Measurements from ENCODE around the gene RRM2. TPM values are rescaled to one million over a fixed set of nuclear protein-coding genes. Genes with fewer than 3 reads are reported as not detected.

Gene RRM2
- total and polyA plus RNA-seq, 2 donors (not counting 1 experiment from before 2014, with no cell fraction given) = 6.1 to 36.3 TPM

- peaks cover 2% of the 10 kb centered on the region for H4K20me1 ChIP-seq (ENCODE audit: control insufficient read depth, extremely low read depth, insufficient read depth, low read length)
- peaks cover 4% of the 10 kb centered on the region for H3K4me1 ChIP-seq (ENCODE audit: control insufficient read depth, extremely low read depth, insufficient read depth, low read length)
- no peak overlapping the region for H3K27ac ChIP-seq (ENCODE audit: insufficient read depth, low read length)
- no peaks in the 10 kb centered on the region for H3K27me3 ChIP-seq (ENCODE audit: control insufficient read depth, insufficient read depth, low read length)
- no peak overlapping the region for H3K4me2 ChIP-seq (ENCODE audit: extremely low read depth, insufficient read depth, low read length)
- H3K9me3 ChIP-seq (ENCODE audit: control insufficient read depth, insufficient read depth, low read depth, low read length) = no peaks in the 10 kb centered on the region
- H3K36me3 ChIP-seq (ENCODE audit: control insufficient read depth, insufficient read depth, low read length) = no peaks in the 10 kb centered on the region
- no peak overlapping the region for H3K4me3 ChIP-seq (replicated peaks in 1 of 4; ENCODE audit: control extremely low read depth in 1 of 4, insufficient read depth in 1 of 4, low read depth in 3 of 4, low read length in 4 of 4)
- DNase-seq (ENCODE audit: low read depth in 2 of 2) = no peak
- H3K9ac ChIP-seq (ENCODE audit: insufficient read depth, low read length) = no peak overlapping the region
- no peaks in the 10 kb centered on the region for H3K79me2 ChIP-seq (ENCODE audit: control insufficient read depth, insufficient read depth, low read length)
- no peak overlapping the region for H2AFZ ChIP-seq (ENCODE audit: low read length)
- TF ChIP-seq CTCF (conservative IDR thresholded peaks at IDR 0.05 in 1 of 2, IDR thresholded peaks at IDR 0.05 in 1 of 2; ENCODE audit: low read depth in 1 of 2, low read length in 2 of 2) = no peak
- TF ChIP-seq EZH2 (IDR thresholded peaks at IDR 0.05; ENCODE audit: low read length, missing control alignments) = no peak
Observed at GRCh38 chr2:10172033-10172871, 49.7 kb downstream of the RRM2 start.

GRCh38 chr2:10173258-10174005, 50.9 kb downstream of the RRM2 start:
- no peaks in the 10 kb centered on the region for H3K79me2 ChIP-seq (ENCODE audit: control insufficient read depth, insufficient read depth, low read length)
- no peaks in the 10 kb centered on the region for H3K36me3 ChIP-seq (ENCODE audit: control insufficient read depth, insufficient read depth, low read length)
- no peaks in the 10 kb centered on the region for H3K27me3 ChIP-seq (ENCODE audit: control insufficient read depth, insufficient read depth, low read length)
- no peak overlapping the region for H3K4me2 ChIP-seq (ENCODE audit: extremely low read depth, insufficient read depth, low read length)
- peaks cover 4% of the 10 kb centered on the region for H3K4me1 ChIP-seq (ENCODE audit: control insufficient read depth, extremely low read depth, insufficient read depth, low read length)
- TF ChIP-seq CTCF (conservative IDR thresholded peaks at IDR 0.05 in 1 of 2, IDR thresholded peaks at IDR 0.05 in 1 of 2; ENCODE audit: low read depth in 1 of 2, low read length in 2 of 2) = no peak
- TF ChIP-seq EZH2 (IDR thresholded peaks at IDR 0.05; ENCODE audit: low read length, missing control alignments) = no peak
- no peak overlapping the region for H3K4me3 ChIP-seq (replicated peaks in 1 of 4; ENCODE audit: control extremely low read depth in 1 of 4, insufficient read depth in 1 of 4, low read depth in 3 of 4, low read length in 4 of 4)
- H3K27ac ChIP-seq (ENCODE audit: insufficient read depth, low read length) = no peak overlapping the region
- no peak for DNase-seq (ENCODE audit: low read depth in 2 of 2)
- H2AFZ ChIP-seq (ENCODE audit: low read length) = no peak overlapping the region
- no peak overlapping the region for H3K9ac ChIP-seq (ENCODE audit: insufficient read depth, low read length)
- peaks cover 2% of the 10 kb centered on the region for H4K20me1 ChIP-seq (ENCODE audit: control insufficient read depth, extremely low read depth, insufficient read depth, low read length)
- no peaks in the 10 kb centered on the region for H3K9me3 ChIP-seq (ENCODE audit: control insufficient read depth, insufficient read depth, low read depth, low read length)

GRCh38 chr2:10174173-10174572, 51.6 kb downstream of the RRM2 start:
- H3K9ac ChIP-seq (ENCODE audit: insufficient read depth, low read length) = no peak overlapping the region
- H3K9me3 ChIP-seq (ENCODE audit: control insufficient read depth, insufficient read depth, low read depth, low read length) = no peaks in the 10 kb centered on the region
- H4K20me1 ChIP-seq (ENCODE audit: control insufficient read depth, extremely low read depth, insufficient read depth, low read length) = peaks cover 2% of the 10 kb centered on the region
- no peak overlapping the region for H3K4me3 ChIP-seq (replicated peaks in 1 of 4; ENCODE audit: control extremely low read depth in 1 of 4, insufficient read depth in 1 of 4, low read depth in 3 of 4, low read length in 4 of 4)
- TF ChIP-seq EZH2 (IDR thresholded peaks at IDR 0.05; ENCODE audit: low read length, missing control alignments) (no peak), CTCF (conservative IDR thresholded peaks at IDR 0.05 in 1 of 2, IDR thresholded peaks at IDR 0.05 in 1 of 2; ENCODE audit: low read depth in 1 of 2, low read length in 2 of 2) (no peak)
- H2AFZ ChIP-seq (ENCODE audit: low read length) = no peak overlapping the region
- no peak overlapping the region for H3K4me2 ChIP-seq (ENCODE audit: extremely low read depth, insufficient read depth, low read length)
- H3K27me3 ChIP-seq (ENCODE audit: control insufficient read depth, insufficient read depth, low read length) = no peaks in the 10 kb centered on the region
- H3K79me2 ChIP-seq (ENCODE audit: control insufficient read depth, insufficient read depth, low read length) = no peaks in the 10 kb centered on the region
- no peak for DNase-seq (ENCODE audit: low read depth in 2 of 2)
- H3K4me1 ChIP-seq (ENCODE audit: control insufficient read depth, extremely low read depth, insufficient read depth, low read length) = peaks cover 4% of the 10 kb centered on the region
- H3K27ac ChIP-seq (ENCODE audit: insufficient read depth, low read length) = no peak overlapping the region
- H3K36me3 ChIP-seq (ENCODE audit: control insufficient read depth, insufficient read depth, low read length) = no peaks in the 10 kb centered on the region
